ENCODE results near the gene BCCIP.

Gene BCCIP

DNA sequence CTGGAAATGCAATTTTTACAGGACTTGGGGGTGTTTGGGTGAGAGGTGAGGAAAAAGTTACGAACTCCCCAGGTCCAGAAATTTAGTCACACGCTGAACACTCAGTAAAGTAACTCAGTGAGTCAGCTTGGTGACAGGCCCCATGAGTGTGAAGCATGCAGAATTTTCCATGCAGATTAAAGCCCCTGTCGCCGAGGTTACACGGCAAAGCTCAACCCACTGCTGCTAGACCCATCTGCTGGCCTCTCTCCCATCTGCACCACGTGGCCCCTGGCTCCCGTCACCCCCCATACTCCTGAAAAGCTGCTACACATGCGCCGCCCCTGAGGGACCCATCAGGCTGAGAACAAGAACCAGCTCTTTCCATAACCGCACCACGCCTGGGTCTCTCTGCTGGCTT, 40.7 kb upstream of the BCCIP start:
- Histone ChIP-seq H3K36me3 (ENCODE audit: low read depth) (no peaks in the 10 kb centered on the region), H3K27me3 (ENCODE audit: insufficient read depth, poor library complexity, severe bottlenecking) (no peaks in the 10 kb centered on the region), H3K4me3 (ENCODE audit: severe bottlenecking) (no peak overlapping the region), H3K27ac (ENCODE audit: poor library complexity, severe bottlenecking) (no peak overlapping the region), H3K4me1 (ENCODE audit: insufficient read depth, poor library complexity, severe bottlenecking) (no peaks in the 10 kb centered on the region), H3K9me3 (ENCODE audit: severe bottlenecking) (no peaks in the 10 kb centered on the region)
- no peak for ATAC-seq (ENCODE audit: low read depth)
- no peak for DNase-seq (ENCODE audit: low spot score)
- TF ChIP-seq, protein P1, sequence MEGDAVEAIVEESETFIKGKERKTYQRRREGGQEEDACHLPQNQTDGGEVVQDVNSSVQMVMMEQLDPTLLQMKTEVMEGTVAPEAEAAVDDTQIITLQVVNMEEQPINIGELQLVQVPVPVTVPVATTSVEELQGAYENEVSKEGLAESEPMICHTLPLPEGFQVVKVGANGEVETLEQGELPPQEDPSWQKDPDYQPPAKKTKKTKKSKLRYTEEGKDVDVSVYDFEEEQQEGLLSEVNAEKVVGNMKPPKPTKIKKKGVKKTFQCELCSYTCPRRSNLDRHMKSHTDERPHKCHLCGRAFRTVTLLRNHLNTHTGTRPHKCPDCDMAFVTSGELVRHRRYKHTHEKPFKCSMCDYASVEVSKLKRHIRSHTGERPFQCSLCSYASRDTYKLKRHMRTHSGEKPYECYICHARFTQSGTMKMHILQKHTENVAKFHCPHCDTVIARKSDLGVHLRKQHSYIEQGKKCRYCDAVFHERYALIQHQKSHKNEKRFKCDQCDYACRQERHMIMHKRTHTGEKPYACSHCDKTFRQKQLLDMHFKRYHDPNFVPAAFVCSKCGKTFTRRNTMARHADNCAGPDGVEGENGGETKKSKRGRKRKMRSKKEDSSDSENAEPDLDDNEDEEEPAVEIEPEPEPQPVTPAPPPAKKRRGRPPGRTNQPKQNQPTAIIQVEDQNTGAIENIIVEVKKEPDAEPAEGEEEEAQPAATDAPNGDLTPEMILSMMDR (IDR thresholded peaks at IDR 0.05; ENCODE audit: poor library complexity, severe bottlenecking): no peak

DNA sequence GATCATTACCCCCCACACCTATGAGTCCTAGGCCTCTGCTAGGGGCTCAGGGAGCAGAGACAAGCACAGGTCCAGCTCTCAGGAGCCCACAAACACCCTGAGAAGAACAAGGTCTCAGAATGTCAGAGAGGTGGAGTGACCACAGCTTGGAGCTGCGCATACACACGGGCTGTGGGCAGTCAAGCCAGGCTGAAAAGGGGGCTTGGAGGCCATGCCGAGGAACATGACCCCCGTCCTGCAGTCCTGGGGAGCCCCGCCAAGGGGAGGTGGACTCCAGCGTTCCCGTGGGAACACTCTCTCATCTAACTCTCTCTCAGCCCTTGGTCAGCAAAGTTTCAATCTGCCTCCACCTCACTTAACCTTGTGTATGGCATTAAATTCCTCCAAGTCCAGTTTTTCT, 39.9 kb upstream of the BCCIP start:
- Histone ChIP-seq H3K27ac (ENCODE audit: poor library complexity, severe bottlenecking) (no peak overlapping the region), H3K9me3 (ENCODE audit: severe bottlenecking) (no peaks in the 10 kb centered on the region), H3K4me3 (ENCODE audit: severe bottlenecking) (no peak overlapping the region), H3K4me1 (ENCODE audit: insufficient read depth, poor library complexity, severe bottlenecking) (no peaks in the 10 kb centered on the region), H3K27me3 (ENCODE audit: insufficient read depth, poor library complexity, severe bottlenecking) (no peaks in the 10 kb centered on the region), H3K36me3 (ENCODE audit: low read depth) (no peaks in the 10 kb centered on the region)
- ATAC-seq (ENCODE audit: low read depth) (no peak), DNase-seq (ENCODE audit: low spot score) (no peak)
- TF ChIP-seq, protein P1 (IDR thresholded peaks at IDR 0.05; ENCODE audit: poor library complexity, severe bottlenecking): no peak

DNA sequence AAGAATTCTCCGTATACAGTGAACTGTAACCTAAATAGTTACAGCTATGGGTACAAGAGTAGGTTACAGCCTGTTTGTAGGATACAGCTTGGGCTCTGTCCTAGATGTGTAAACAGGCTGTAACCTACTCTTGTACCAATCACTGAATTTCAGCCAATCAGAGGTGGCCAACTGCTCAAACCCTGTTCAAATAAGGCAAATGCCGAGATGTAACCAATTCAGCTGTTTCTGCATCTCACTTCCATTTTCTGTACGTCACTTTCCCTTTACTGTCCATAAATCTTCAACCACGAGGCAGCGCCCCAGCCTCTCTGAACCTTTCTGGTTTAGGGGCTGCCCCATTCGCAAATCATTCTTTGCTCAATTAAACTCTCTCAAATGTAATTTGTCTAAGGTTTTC, 39.4 kb upstream of the BCCIP start:
- no peak overlapping the region for H3K27ac ChIP-seq (ENCODE audit: poor library complexity, severe bottlenecking)
- no peaks in the 10 kb centered on the region for H3K9me3 ChIP-seq (ENCODE audit: severe bottlenecking)
- DNase-seq (ENCODE audit: low spot score) (no peak), ATAC-seq (ENCODE audit: low read depth) (no peak)
- TF ChIP-seq, protein P1 (IDR thresholded peaks at IDR 0.05; ENCODE audit: poor library complexity, severe bottlenecking): no peak
- no peaks in the 10 kb centered on the region for H3K4me1 ChIP-seq (ENCODE audit: insufficient read depth, poor library complexity, severe bottlenecking)
- H3K4me3 ChIP-seq (ENCODE audit: severe bottlenecking): no peak overlapping the region
- no peaks in the 10 kb centered on the region for H3K36me3 ChIP-seq (ENCODE audit: low read depth)
- no peaks in the 10 kb centered on the region for H3K27me3 ChIP-seq (ENCODE audit: insufficient read depth, poor library complexity, severe bottlenecking)

DNA sequence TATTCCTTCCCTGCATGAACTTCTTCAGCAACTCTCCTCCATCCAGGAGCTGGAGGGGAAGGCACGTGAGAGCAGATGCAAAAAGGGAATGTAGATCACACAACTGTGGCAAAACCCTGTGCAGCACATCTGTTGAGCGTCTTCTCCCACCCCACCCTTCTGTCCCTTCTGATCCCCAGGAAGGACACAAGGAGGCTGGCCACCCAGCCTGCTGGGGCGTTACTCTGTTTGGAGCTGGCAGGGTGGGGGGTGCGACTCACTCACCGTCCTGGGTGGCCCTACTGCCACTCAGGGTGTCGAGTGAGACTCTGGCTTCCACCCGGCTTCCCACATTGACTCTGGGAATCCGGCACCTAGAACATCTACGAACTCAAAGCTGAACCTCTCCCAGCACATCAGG, 37.6 kb upstream of the BCCIP start:
- DNase-seq (ENCODE audit: low spot score): no peak
- no peak for ATAC-seq (ENCODE audit: low read depth)
- H3K27ac ChIP-seq (ENCODE audit: poor library complexity, severe bottlenecking): no peak overlapping the region
- no peaks in the 10 kb centered on the region for H3K27me3 ChIP-seq (ENCODE audit: insufficient read depth, poor library complexity, severe bottlenecking)
- H3K4me3 ChIP-seq (ENCODE audit: severe bottlenecking): no peak overlapping the region
- TF ChIP-seq, protein P1 (IDR thresholded peaks at IDR 0.05; ENCODE audit: poor library complexity, severe bottlenecking): no peak
- H3K9me3 ChIP-seq (ENCODE audit: severe bottlenecking): no peaks in the 10 kb centered on the region
- no peaks in the 10 kb centered on the region for H3K4me1 ChIP-seq (ENCODE audit: insufficient read depth, poor library complexity, severe bottlenecking)
- no peaks in the 10 kb centered on the region for H3K36me3 ChIP-seq (ENCODE audit: low read depth)

DNA sequence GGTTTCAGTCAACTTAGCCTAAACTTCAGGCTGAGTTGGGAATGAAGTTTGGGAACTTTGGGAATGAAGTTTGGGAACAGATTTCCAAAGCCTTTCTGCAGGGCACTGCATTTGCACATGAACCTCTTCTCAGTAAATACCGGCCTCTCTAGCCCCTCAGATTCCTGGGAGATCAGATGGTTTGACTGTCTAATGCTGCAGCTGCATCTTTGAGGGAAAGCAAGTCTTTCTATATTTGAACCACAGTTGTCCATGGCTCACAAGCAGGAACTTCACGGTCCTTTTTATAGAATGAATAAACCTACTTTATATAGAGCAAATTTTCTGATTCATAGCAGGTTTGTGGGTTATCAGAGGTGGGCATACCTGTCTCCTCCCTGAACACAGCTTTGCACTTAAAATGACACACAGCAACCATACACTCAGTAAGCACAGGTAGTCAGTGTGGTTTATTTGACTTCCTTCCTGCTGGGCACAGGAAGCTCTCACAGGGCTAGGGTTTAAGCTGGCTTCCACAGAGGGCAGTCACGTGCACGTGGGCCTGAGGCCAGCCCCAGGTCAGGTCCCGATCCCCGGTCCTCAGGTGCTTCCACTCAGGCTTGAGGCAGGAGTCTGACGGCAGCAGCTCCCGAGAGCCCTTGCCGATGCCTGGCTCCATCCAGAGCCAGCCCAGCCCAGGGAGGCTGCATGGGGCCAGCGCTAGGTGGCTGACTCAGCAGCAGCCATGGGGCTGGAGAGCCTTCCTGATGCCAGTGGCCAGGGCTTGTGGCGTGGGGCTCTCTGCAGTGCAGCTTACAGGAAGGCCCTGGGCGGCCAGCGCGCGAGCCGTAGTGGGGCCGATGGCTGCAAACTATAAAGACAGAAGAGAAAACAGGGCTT, 35.0 kb upstream of the BCCIP start:
- DNase-seq (ENCODE audit: low spot score) (no peak), ATAC-seq (ENCODE audit: low read depth) (no peak)
- Histone ChIP-seq H3K9me3 (ENCODE audit: severe bottlenecking) (no peaks in the 10 kb centered on the region), H3K36me3 (ENCODE audit: low read depth) (peaks cover 9% of the 10 kb centered on the region; the same call in 1 of the 2 replicates), H3K4me1 (ENCODE audit: insufficient read depth, poor library complexity, severe bottlenecking) (no peaks in the 10 kb centered on the region), H3K4me3 (ENCODE audit: severe bottlenecking) (no peak overlapping the region), H3K27me3 (ENCODE audit: insufficient read depth, poor library complexity, severe bottlenecking) (no peaks in the 10 kb centered on the region), H3K27ac (ENCODE audit: poor library complexity, severe bottlenecking) (no peak overlapping the region)
- TF ChIP-seq, protein P1 (IDR thresholded peaks at IDR 0.05; ENCODE audit: poor library complexity, severe bottlenecking): no peak
